HepG2 (cell line): ENCODE data around the gene STAT4. TPM values are rescaled to one million over a fixed set of nuclear protein-coding genes. Genes with fewer than 3 reads are reported as not detected.

Experiments
- FOXK2 ChIP-seq: fragments of 450-650 bp; IDR thresholded peaks from 2 replicates; pipeline ENCODE4 v1.6.1; 2016
- MED1 ChIP-seq: sonication (generic); formaldehyde crosslinking; IDR thresholded peaks from 2 replicates; pipeline ENCODE4 v1.4.0; 2020; ENCODE audit warnings: missing genetic modification reagents
- MIER2 ChIP-seq: IDR thresholded peaks from 2 replicates; pipeline ENCODE4 v1.6.1; 2016; ENCODE audit warnings: missing biosample characterization, missing genetic modification reagents
- MXI1 ChIP-seq: IDR thresholded peaks from 3 replicates; pipeline ENCODE4 v1.6.1; 2012; ENCODE audit warnings: low read depth, low read length, inconsistent platforms, borderline replicate concordance
- NFKB2 ChIP-seq: sonication (generic); formaldehyde crosslinking; IDR thresholded peaks from 2 replicates; pipeline ENCODE4 v1.4.0; 2020; ENCODE audit warnings: missing genetic modification reagents, borderline replicate concordance
- TBX3 ChIP-seq: fragments of 450-650 bp; IDR thresholded peaks from 2 replicates; pipeline ENCODE4 v1.6.1; 2017; ENCODE audit warnings: antibody characterized with exemption, mild to moderate bottlenecking, inconsistent platforms, borderline replicate concordance
- TP53 ChIP-seq: sonication (generic); formaldehyde crosslinking; conservative IDR thresholded peaks from 2 replicates; pipeline ENCODE4 v1.4.0; 2020; ENCODE audit warnings: missing genetic modification reagents
- XRCC5 ChIP-seq: fragments of 200-400 bp; formaldehyde crosslinking; optimal IDR thresholded peaks from 2 replicates; pipeline ENCODE3; 2017; ENCODE audit warnings: mild to moderate bottlenecking, low read length
- ZNF318 ChIP-seq: sonication (generic); formaldehyde crosslinking; IDR thresholded peaks from 2 replicates; pipeline ENCODE4 v1.4.0; 2020; ENCODE audit warnings: mild to moderate bottlenecking, missing genetic modification reagents
- ZNF329 ChIP-seq: sonication (generic); formaldehyde crosslinking; IDR thresholded peaks from 2 replicates; pipeline ENCODE4 v1.9.0; 2021; ENCODE audit warnings: low read depth, mild to moderate bottlenecking, missing genetic modification reagents
- ZNF558 ChIP-seq: sonication (generic); formaldehyde crosslinking; IDR thresholded peaks from 2 replicates; pipeline ENCODE4 v1.9.0; 2022; ENCODE audit warnings: mild to moderate bottlenecking, missing genetic modification reagents, borderline replicate concordance
- ZNF776 ChIP-seq: sonication (generic); formaldehyde crosslinking; IDR thresholded peaks from 2 replicates; pipeline ENCODE4 v1.4.0; 2020; ENCODE audit warnings: mild to moderate bottlenecking, missing genetic modification reagents
- ZNF891 ChIP-seq: sonication (generic); formaldehyde crosslinking; IDR thresholded peaks from 2 replicates; pipeline ENCODE4 v1.5.0; 2020; ENCODE audit warnings: mild to moderate bottlenecking, missing genetic modification reagents
- ZSCAN29 ChIP-seq: sonication (generic); formaldehyde crosslinking; conservative IDR thresholded peaks from 2 replicates; pipeline ENCODE4 v1.4.0; 2020; ENCODE audit warnings: mild to moderate bottlenecking, missing genetic modification reagents
- polyA plus RNA-seq, 8 experiments: library from polyadenylated mRNA; depleted of rRNA in 3 of 8; stranded (reverse) in 7 of 8; unstranded in 1 of 8; fragments of >200 nt; fragmentation: Illumina TruSeq in 4 of 8; extraction: Trizol in 4 of 8; gene quantifications; 2 replicates each; pipeline versions ENCODE4 v1.2.1 to v1.2.3, GENCODE V29; 2011 to 2016; ENCODE audit warnings: low read depth in 4 of 8, missing spikeins in 1 of 8, mixed read lengths in 1 of 8; ENCODE audit not compliant: insufficient read depth in 1 of 8
- total RNA-seq, 5 experiments: library from RNA; depleted of rRNA; stranded (reverse); fragments of >200 nt; fragmentation: Illumina TruSeq; extraction: Trizol; gene quantifications; 2 replicates each; pipeline ENCODE4 v1.2.3, GENCODE V29; 2016; ENCODE audit warnings: low read depth in 1 of 5
- TF ChIP-seq, protein P1 (sequence below): sonication (generic); formaldehyde crosslinking; IDR thresholded peaks from 2 replicates; pipeline ENCODE4 v1.9.0; 2021; ENCODE audit warnings: missing genetic modification reagents, mild to moderate bottlenecking, borderline replicate concordance
- TF ChIP-seq, protein P2 (sequence below): sonication (generic); formaldehyde crosslinking; IDR thresholded peaks from 2 replicates; pipeline ENCODE4 v1.5.0; 2020; ENCODE audit warnings: mild to moderate bottlenecking, missing genetic modification reagents
- TF ChIP-seq, protein P3 (sequence below): sonication (generic); formaldehyde crosslinking; IDR thresholded peaks from 2 replicates; pipeline ENCODE4 v1.4.0; 2020; ENCODE audit warnings: missing genetic modification reagents

Gene STAT4
- total and polyA plus RNA-seq, 2 of the 13 experiments (the other 11 are each of a cell fraction or from before 2014, with no cell fraction given): 0.37 TPM; not detected in 1

DNA sequence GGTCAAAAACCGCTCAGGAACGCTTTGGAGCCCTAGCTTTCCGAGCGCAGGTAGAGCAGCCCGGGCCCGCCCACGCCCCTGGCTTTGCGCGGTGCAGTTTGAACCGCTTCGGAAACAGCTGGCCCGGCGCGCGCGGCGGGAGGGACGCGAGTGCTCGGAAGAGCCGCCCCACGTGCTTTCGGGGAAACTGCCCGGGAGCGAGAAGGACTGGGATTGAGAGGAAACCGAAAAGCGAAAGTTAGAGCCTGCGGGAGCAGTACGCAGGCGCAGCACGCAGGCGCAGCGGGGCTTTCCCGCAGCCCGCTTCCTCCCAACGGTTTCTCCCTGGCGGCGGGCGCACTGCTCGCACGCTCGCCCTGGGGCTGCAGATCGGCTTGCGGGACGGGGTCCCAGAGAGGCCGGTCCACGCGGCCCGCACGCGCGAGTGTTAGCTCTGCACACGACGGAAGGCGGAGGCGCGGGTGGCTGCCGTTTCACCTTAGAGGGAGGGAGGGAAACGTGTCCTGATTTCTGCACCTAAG, 130.5 kb downstream of the STAT4 start (continued):
- TF ChIP-seq, protein P1, sequence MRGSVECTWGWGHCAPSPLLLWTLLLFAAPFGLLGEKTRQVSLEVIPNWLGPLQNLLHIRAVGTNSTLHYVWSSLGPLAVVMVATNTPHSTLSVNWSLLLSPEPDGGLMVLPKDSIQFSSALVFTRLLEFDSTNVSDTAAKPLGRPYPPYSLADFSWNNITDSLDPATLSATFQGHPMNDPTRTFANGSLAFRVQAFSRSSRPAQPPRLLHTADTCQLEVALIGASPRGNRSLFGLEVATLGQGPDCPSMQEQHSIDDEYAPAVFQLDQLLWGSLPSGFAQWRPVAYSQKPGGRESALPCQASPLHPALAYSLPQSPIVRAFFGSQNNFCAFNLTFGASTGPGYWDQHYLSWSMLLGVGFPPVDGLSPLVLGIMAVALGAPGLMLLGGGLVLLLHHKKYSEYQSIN (CRISPR knock-in tag): no peak
- TF ChIP-seq TBX3 (no peak; the same call in 1 of the 2 replicates), MXI1 (peak; percentile 100), ZNF318 (CRISPR knock-in tag) (0 out of 2 replicates have a peak, but pooled peaks have one; percentile 54), MED1 (peak; percentile 98), ZNF558 (CRISPR knock-in tag) (peak; percentile 94), FOXK2 (peak; percentile 92), TP53 (CRISPR knock-in tag) (peak; percentile 90; the same call in 1 of the 2 replicates), MIER2 (CRISPR knock-in tag) (peak; percentile 92), NFKB2 (CRISPR knock-in tag) (peak; percentile 99), ZNF891 (CRISPR knock-in tag) (peak; percentile 99; the same call in 1 of the 2 replicates), XRCC5 (peak; percentile 99), ZNF329 (peak; percentile 90; the same call in 1 of the 2 replicates), ZNF776 (peak; percentile 94), ZSCAN29 (CRISPR knock-in tag) (no peak; the same call in none of the 2 replicates)
- TF ChIP-seq, protein P2, sequence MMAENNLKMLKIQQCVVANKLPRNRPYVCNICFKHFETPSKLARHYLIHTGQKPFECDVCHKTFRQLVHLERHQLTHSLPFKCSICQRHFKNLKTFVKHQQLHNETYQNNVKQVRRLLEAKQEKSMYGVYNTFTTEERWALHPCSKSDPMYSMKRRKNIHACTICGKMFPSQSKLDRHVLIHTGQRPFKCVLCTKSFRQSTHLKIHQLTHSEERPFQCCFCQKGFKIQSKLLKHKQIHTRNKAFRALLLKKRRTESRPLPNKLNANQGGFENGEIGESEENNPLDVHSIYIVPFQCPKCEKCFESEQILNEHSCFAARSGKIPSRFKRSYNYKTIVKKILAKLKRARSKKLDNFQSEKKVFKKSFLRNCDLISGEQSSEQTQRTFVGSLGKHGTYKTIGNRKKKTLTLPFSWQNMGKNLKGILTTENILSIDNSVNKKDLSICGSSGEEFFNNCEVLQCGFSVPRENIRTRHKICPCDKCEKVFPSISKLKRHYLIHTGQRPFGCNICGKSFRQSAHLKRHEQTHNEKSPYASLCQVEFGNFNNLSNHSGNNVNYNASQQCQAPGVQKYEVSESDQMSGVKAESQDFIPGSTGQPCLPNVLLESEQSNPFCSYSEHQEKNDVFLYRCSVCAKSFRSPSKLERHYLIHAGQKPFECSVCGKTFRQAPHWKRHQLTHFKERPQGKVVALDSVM: peak; percentile 66; the same call in 1 of the 2 replicates
- TF ChIP-seq, protein P3, sequence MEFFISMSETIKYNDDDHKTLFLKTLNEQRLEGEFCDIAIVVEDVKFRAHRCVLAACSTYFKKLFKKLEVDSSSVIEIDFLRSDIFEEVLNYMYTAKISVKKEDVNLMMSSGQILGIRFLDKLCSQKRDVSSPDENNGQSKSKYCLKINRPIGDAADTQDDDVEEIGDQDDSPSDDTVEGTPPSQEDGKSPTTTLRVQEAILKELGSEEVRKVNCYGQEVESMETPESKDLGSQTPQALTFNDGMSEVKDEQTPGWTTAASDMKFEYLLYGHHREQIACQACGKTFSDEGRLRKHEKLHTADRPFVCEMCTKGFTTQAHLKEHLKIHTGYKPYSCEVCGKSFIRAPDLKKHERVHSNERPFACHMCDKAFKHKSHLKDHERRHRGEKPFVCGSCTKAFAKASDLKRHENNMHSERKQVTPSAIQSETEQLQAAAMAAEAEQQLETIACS (CRISPR knock-in tag): peak; percentile 87
